Middle frontal gyrus (tissue), 1 donor: ENCODE measurements around the gene MTFR2.

Experiments
- DNase-seq: peaks from one replicate; pipeline ENCODE4 v3.0.0-alpha.2; 2015; ENCODE audit warnings: low spot score; ENCODE audit errors: extremely low spot score

Gene MTFR2

DNA sequence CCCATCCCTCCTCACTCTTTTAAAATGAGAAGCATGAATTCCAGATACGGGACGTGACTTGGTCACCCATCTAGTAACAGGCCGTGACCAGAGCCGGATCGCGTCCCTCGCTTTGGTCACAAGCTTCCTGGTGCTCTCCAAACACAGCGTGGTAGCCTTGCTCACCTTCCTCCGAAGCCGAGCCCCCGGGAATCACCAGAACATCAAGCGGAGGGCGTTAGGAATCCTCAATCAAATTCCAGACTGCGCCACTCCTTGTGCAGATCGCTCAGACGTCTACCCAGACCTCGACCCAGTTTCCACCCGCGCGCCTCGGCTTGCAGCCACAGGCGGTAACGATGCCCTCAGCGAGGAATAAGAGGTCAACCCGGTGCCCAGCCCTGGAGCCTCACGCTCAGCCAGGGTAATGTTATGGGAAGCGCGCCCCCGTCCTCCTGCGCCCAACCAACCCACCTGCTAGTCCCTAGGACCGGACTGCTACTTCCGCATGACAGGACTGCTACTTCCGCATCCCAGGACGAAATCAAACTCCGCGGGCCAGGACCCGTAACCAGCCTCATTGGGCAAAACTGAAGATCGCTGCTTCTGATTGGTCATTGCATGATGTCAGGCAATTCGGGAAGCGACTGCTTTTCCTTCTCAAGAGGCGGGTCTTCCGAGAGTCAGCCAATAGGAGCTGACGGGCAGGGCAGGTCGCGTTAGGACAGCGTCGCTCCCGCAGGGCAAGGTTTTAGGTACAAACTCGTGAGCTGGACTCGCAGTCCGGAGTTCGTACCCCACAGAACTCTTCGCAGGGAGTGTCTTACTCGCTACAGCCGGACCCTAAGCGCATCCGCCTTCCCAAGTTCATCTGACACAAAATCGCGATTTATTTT is at the start of gene MTFR2:
Gene MTFR2 (minus strand): TSS at position 501 of the 875 bp plus-strand sequence. CDS start 1,212 bp downstream, outside the sequence.
- peak; percentile 97 for DNase-seq

DNA sequence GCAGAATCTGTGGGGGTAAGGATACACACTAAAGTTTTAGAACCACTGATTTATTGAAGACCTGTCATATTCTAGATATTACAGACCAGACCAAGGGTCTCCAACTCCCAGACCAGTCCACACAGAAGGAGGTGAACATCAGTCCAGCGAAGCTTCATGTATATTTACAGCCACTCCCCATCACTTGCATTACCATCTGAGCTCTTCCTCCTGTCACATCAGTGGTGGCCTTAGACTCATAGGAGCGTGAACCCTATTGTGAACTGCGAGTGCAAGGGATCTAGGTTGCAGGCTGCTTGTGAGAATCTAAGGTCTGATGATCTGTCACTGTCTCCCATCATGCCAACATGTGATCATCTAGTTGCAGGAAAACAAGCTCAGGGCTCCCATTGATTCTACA is 44.5 kb upstream of the MTFR2 start:
- DNase-seq: no peak

DNA sequence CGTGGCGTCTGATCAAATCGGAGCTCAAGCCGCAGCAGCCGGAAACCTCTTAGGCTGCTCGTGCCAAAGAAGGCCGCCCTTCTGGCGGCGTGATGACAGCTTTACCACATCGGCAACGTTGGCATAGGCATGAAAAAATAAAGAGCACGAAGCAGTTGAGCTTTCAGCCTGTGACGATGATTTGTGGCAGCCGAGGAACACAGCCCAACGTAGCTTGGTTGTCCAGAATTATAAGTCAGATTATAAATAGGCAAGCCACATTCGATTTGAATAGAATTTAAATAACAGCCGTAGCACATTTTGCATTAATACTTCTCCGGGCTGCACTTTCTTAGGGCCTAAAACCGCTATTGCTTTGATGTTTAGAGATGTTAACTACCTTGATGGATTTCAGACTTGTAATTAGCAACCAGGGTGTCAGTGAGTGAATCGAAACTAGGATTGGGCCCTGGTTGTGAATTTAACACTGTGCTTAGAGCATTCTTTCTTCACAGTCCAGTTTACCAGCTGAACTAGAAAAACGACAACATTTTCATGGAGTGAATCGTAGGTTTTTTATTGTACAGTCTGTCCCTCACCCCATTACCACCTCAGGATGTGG is 40.4 kb upstream of the MTFR2 start:
- DNase-seq: no peak

DNA sequence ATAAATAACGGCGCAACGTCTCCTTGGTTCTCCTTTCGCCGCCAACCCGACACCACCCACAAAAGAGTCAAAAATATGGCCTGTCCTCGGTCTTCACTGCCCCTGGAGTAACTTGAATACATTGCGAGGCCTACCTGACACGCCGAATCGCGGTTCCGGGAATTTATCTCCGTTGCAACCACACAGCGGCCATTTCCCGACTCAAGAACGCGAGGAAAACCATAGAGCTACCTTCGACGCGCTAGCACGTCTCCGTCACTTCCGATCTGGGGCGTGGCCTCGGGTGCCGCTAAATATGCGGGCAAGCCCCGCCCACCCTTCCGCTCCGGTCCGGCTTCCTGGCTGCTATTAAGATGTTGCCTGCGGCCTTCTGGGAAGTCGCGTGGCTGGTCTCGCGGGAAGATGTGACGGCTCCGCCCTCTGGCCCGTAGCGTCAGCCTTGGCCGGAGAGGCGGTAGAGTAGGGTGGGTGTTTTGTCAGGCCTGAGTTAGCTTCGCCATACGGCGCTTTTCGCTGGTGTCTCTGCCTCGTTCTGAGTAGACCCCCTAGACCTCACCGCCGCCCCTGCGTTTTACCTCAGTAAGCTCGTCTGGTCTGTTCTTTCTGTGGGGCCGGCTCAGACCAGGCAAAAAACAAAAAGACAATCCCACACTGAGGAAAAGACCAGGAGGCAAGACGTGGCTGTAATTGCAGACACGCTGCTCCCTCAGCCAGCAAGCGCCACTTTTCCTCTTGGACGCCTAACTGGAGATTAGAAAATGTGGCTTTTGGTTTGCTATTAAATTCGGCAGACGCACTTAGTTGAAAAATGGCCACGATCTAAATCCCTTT is 39.7 kb upstream of the MTFR2 start, which contains the start of gene BCLAF1:
Gene BCLAF1 (minus strand): TSS at position 268 of the 831 bp plus-strand sequence. CDS start 9,980 bp downstream, outside the sequence.
- DNase-seq: peak; percentile 100

DNA sequence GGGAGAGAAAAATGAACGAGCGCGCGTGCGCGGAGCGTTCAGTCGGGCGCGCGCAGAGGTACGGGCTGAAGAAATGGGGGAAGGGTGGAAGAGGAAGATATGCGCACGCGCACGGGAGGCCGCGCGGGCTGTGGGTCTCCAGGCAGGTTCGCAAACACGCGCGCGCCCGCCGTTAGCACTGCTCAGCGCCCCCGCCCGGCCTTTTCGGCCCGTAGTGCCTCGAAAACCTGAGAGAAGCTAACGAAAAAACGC is 39.1 kb upstream of the MTFR2 start:
- peak; percentile 87 for DNase-seq

DNA sequence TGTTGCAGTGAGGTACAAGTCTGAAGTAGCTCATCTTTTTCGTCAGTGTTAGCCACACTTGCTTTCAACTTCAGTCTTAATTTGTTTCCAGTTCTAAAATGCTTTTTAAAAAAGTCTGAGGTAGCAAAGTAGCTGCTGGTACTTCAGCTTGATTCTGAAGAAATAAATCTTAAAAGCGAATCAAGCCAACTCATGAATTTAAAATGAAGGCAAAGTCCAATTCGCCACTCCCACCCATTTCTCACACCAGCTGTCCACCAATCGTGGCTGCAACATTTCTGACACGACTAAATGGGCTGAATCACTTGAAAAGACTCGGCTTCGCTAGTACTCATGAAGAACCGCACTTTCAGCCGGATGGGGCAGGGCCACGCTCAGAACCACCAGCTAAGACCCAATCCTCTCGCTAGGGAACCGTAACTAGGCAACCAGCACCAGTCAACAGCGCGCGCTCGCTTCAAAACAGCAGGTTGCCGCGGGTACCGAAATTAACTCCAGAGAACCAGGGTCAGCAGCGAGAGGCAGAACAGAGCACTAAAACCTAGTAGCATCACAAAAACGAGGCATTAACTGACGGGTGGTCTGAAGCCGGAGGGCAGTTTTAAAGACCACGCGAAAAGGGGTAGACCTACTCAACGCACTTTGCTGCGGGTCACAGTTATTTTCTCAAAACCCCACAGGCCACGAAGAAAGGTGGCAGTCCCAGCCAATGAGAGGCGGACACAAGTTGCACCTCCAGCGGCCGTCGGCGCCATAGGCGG is 38.6 kb upstream of the MTFR2 start:
- peak; percentile 69 for DNase-seq

DNA sequence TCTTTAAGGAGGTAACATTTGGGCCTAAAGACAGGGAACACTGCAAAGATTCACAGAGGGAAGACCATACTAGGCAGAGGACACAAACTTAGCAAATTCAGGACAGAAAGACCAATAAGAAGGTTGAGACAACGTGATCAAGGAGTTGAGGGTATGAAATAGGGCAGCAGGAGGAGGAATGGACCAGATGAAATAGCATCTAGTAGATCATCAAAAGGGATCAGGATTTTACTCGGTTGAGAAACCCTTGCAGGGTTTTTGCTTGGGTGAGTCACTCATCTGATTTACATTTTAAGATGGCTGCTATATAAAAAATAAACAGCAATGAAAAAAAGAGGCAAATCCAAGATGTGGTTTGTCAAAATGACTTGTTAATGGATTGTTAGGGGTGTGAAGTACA is 34.8 kb upstream of the MTFR2 start:
- no peak for DNase-seq

DNA sequence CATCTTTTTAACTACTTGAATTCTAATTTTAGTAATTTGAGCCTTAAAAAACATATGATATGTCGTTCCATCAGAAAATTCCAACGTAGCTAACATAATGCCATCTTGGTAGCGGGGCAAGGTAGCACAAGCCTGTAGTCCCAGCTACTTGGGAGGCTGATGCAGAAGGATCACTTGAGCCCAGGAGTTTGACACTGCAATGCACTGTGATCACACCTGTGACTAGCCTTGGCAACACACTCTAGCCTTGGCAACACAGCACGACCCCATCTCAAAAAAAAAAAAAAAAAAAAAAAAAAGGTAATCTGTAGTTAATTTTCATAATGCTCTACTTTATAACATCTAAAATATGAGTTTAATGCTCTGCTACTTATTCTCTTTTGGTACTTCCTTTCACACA is 32.8 kb upstream of the MTFR2 start:
- DNase-seq: no peak

DNA sequence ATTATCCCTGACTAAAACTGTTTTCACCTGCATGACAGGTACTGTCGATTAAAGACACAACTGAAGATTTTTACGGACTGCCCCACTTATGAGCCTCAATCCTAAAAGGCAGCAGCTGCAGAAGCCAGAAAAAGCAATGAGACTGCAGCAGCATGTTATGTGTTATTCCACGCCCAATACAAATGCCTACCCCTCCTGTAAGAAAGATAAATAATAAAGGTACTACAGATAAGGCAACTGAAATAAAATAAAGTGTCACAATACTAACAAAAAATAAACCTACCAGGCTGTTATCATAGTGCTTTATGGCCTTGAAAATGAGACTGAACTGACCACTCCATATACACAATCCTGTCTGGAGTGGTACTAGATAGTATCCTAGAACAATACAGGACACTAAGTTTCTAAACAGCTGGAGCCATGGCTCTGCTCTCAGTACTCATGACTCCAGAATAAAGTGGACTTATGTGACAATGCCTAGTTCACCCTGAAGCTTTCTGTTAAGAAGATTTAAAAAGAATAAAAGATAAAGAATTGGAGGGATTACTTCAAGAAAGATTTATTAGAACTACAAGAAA is 30.0 kb upstream of the MTFR2 start:
- no peak for DNase-seq

DNA sequence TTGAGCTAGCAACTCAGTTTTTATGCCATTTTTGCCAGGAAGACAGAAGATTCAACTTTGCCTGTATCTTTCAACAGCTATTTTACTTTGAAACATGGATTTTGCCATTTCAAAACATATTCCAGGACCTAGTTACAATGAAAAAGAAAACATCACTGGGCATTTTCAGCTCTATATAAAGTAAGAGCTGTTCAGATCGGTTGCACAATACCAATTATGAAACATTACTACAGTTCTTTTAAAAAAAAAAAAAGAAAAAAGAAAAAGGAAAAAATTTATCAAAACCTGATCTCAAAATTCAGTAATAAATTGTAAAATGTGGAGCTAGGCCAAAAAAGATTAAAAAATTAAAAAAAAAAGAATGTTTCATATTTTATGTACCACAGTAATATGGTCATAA is 24.0 kb upstream of the MTFR2 start:
- no peak for DNase-seq

DNA sequence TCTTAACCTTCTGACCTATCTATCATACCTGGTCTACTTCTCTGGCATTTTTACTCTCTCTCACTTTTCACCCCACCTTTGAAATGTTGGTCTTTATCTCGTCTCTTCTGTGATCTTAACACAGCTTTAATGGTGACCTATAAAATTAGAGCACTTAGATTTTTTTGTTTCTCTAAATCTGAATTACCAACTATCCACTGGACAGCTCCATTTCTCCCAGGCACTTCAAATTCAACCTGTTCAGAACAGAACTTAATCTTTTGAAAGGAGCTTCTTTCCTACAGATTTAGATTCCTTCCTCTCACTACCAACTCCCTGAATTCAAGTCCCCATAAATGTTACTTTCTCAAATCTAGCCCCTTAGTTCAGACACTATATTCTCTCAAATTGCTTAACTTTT is 15.0 kb upstream of the MTFR2 start:
- DNase-seq: no peak

DNA sequence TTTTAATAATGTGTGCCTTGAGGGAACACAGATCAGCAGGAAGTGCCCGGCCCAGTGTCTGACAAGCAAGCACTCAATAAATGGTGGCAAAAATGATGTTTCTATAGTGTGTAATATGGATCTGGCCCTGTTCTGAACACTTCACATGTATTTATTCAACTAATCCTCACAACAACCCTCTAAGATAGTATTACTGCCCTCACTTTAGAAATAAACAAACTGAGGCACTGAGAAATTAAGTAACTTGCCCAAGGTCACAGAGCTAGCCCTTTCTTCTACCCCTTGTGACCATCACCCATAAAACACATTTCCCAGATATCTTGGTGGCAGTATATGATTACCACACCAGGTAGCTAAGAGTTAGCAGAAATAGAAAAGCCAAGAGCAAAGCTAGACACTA is 12.8 kb upstream of the MTFR2 start:
- no peak for DNase-seq

DNA sequence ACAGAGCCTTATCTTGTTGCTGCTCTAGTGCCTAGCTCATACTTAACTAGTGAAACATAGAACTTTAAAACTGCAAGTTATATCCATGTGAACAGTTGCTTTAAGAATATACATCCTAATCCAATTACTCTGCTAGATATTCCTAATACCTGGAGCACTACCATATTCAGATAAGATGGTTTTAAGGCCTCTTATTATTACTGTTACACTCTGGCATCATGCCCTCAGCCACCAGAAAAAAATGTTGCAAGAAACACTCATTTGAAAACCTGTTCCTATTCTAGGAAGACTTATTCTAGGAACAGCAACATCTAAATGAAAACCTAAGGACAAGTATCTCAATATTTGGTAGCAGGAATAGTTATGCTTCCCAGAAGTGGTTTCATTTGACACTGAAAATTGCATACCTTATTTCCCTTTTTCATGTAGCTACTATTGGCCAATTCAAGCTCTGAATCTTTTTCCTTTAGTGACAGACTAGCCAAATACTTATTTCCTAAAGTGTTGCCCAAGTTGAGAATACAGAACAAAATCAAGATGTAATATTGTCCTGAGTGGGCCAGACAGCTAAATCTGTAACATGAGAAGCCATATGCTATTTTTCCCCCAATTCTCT is 4.8 kb upstream of the MTFR2 start:
- no peak for DNase-seq

DNA sequence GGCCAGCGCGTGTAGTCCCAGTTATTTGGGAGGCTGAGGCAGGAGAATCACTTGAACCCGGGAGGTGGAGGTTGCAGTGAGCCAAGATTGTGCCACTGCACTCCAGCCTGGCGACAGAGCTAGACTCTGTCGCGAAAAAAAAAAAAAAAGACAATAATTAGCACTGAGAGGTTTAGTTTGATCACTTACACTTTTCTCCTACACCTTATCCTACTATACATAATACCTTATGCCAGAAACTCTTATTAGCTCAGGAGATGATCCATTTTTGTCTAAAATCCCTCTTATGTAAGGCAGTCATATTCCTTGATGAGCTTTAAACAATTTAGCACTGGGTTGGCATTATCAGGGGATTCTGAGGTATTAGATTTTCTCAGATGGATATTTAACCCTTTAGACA is 3.6 kb upstream of the MTFR2 start:
- DNase-seq: no peak

DNA sequence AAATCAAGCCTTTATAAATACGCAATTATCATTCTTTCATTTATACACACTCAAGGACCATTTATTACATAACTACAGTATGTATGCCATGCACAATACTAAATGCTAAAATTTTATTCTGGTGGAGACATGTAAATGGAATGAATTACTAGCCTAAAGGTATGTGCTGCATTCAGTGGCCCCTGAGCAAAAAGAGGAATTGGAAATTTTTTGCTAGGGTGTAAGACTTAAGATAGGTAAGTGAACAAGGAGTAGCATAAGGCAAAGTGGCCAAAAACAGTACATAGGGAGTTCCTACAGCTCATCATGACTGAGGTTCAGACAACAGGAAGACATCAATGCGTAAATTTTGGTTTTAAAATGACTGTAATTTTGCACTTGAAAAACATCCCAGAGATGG is 2.3 kb upstream of the MTFR2 start:
- no peak for DNase-seq

DNA sequence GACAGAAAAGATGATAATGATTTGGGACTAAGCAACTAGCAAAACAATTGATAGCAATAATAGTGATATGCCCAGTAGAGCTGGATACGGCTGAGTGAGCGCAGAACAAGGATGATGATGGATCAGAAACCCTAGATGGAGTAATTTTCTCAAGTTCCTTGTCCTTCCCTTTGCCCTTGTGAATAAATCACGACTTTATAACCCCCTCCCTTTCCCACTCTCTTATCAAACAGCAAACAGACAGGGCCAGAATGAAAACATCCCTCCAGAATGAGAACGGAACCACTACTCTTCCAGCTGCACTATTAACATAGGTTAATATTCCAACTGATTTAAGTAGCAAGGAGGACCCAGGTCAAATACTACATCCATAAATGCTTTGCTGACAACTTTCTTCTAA is 1.3 kb upstream of the MTFR2 start:
- DNase-seq: no peak

DNA sequence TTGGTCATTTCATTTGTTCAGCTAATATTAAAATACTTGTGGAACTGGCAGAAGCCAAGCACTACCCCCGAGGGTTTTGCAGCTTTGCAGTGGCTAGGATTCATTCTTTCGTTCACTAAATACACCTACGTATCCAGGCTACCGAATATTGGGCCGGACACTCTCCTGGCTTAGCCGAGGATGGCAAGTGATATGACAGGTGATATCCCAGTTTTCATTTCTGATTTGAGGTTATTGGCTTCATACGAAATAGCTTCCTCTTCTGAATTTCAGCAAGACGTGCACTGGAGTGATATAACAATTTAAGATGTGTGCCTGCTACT is 536 bp upstream of the MTFR2 start:
- no peak for DNase-seq

DNA sequence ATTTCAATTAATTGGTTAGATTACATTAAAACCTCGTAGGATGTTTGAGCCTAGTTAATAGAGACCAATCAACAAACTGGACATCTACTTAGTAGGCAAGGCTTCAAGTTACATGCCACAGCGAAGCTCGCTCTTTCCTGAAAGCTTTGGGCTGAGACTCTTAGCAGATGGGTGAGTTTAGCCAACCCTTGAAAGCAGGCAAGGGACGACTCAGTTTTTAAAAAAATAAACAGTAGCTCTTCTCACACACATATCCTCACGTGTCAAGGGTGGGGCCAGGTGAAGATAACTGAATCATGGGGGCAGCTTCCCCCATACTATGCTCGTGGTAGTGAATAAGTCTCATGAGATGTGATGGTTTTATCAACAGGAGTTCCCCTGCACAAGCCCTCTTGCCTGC is 775 bp downstream of the MTFR2 start:
- DNase-seq: no peak

DNA sequence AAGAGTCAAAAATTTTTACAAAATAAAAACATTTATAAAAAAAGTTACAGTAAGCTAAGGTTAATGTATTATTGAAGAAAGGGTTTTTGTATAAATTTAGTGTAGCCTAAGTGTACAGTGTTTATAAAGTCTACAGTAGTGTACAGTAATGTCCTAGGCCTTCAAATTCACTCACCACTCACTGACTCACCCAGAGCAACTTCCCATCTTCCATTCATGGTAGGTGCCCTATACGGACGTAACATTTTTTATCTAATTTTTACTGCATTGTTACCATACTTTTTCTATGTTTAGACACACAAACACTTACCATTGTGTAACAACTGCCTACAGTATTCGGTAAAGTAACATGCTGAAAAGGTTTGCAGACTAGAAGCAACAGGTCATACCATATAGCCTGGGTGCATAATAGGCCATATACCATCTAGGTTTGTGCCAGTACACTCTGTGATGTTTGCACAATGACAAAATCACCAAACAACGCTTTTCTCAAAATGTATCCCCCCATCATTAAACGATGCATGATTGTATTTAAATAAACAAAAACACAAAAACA is 6.0 kb downstream of the MTFR2 start:
- DNase-seq: no peak

DNA sequence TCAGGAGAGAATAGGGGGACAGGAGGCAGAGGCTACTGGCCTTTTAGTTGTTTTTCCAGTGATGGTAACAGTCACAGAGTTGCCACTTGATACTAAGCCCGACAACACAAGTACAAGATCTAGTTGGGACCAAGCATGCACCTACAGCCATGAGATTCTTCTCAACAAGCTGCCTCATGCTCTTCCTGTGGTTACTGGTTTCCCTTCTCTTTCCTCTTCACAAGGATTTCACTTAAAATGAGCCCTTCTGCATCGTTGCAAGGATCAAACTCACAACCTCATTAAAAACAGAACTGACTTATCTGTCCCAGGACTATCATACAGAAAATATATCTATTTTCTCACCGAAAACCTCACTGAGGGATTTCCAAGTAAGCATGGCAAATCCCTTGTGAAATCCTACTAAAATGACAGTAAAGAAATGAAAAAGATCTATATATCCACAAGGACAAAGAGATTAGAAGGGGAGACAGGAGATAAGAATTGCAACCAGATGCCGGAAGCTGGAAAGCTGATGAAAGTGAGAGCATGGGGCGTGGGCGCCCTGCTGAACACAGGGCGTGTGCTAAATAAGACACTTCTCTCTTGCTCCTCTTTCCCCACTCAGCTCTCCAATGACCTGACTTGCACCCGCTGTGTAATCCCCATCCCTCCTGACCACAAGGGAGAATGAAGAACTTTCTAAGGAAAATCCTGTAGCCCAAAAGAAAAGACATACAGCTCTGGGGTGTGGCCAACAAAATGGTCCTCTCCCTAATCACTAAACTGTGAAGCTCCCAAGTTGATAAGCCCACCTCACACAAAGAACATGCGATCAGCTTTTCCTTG is 13.4 kb downstream of the MTFR2 start:
- no peak for DNase-seq
